OCI-LY7 (cell line): Measurements from ENCODE around the gene DLEU7. TPM values are rescaled to one million over a fixed set of nuclear protein-coding genes. Genes with fewer than 3 reads are reported as not detected.
A peak's percentile ranks its signal among the peaks of the same experiment; 100 is the strongest.

Experiments used
- BruUV-seq: library from RNA; stranded (reverse); fragments of 400-500 nt; replicated peaks from 2 replicates; lab custom pipeline; 2021; lab: Mats Ljungman, UMichigan
- CTCF ChIA-PET: fragments of 300-600 bp; sonication (Branson Sonifier 250); formaldehyde crosslinking; loops from one replicate; lab custom pipeline; 2022; ENCODE audit warnings: antibody characterized with exemption; ENCODE audit not compliant: unreplicated experiment; lab: Charles Lee
- POLR2A ChIA-PET: fragments of 300-600 bp; sonication (Branson Sonifier 250); formaldehyde crosslinking; loops from one replicate; lab custom pipeline; 2022; ENCODE audit warnings: antibody characterized with exemption; lab: Charles Lee
- DNase-seq: peaks from one replicate; pipeline ENCODE4 v3.0.0-alpha.2; 2015; ENCODE audit warnings: low spot score
- H2AFZ ChIP-seq: fragments of 200-600 bp; sonication (generic), shearing (Covaris generic); 2 replicates; pipeline ENCODE4 v1.6.1; 2014; ENCODE audit warnings: mild to moderate bottlenecking, antibody characterized with exemption, low read length, moderate library complexity
- H3K27ac ChIP-seq: fragments of 200-600 bp; sonication (generic); 2 replicates; pipeline ENCODE4 v1.5.1; 2014; ENCODE audit warnings: mixed run types, low read depth, mild to moderate bottlenecking, moderate library complexity, low read length, inconsistent platforms; ENCODE audit not compliant: poor library complexity, severe bottlenecking
- H3K36me3 ChIP-seq: fragments of 200-600 bp; sonication (generic); 2 replicates; pipeline ENCODE4 v1.6.1; 2014; ENCODE audit warnings: mild to moderate bottlenecking, antibody characterized with exemption, low read length, moderate library complexity, mixed read lengths; ENCODE audit not compliant: insufficient read depth
- H3K4me1 ChIP-seq: fragments of 200-600 bp; sonication (generic); 2 replicates; pipeline ENCODE4 v1.5.1; 2014; ENCODE audit warnings: mild to moderate bottlenecking, low read length; ENCODE audit not compliant: insufficient read depth, poor library complexity, severe bottlenecking
- H3K4me2 ChIP-seq: fragments of 200-600 bp; sonication (generic); 2 replicates; pipeline ENCODE4 v1.6.1; 2014; ENCODE audit warnings: mild to moderate bottlenecking, low read length
- H3K4me3 ChIP-seq: fragments of 200-600 bp; sonication (generic); 2 replicates; pipeline ENCODE4 v1.5.1; 2014; ENCODE audit warnings: mild to moderate bottlenecking, low read depth, low read length; ENCODE audit not compliant: poor library complexity, severe bottlenecking
- H3K79me2 ChIP-seq: fragments of 200-600 bp; sonication (generic); 2 replicates; pipeline ENCODE4 v1.6.1; 2016; ENCODE audit warnings: low read depth, mild to moderate bottlenecking, low read length, moderate library complexity, mixed read lengths; ENCODE audit not compliant: insufficient read depth
- H3K9me2 ChIP-seq: fragments of 200-600 bp; sonication (generic); 2 replicates; pipeline ENCODE4 v1.6.1; 2016; ENCODE audit warnings: mild to moderate bottlenecking, low read length, mixed read lengths; ENCODE audit not compliant: insufficient read depth
- H3K9me3 ChIP-seq: fragments of 200-600 bp; sonication (generic); 2 replicates; pipeline ENCODE4 v1.6.1; 2014; ENCODE audit warnings: mild to moderate bottlenecking, mixed run types, low read length, mixed read lengths
- H4K20me1 ChIP-seq: fragments of 200-600 bp; sonication (generic); 2 replicates; pipeline ENCODE4 v1.6.1; 2014; ENCODE audit warnings: mild to moderate bottlenecking, antibody characterized with exemption, low read length, moderate library complexity, mixed read lengths; ENCODE audit not compliant: insufficient read depth
- EZH2phosphoT487 ChIP-seq: fragments of 200-600 bp; sonication (generic); IDR thresholded peaks from 2 replicates; pipeline ENCODE4 v1.6.1; 2018; ENCODE audit warnings: low read depth, borderline replicate concordance, mild to moderate bottlenecking, mixed run types, antibody characterized with exemption, low read length, moderate library complexity, mixed read lengths
- intact Hi-C: fragments of 100-400 bp; cut with micrococcal nuclease; formaldehyde crosslinking; loops from one replicate; pipeline ENCODE4 v1.10.0; 2022; ENCODE audit not compliant: unreplicated experiment
- total RNA-seq, 2 experiments: library from RNA; depleted of rRNA in 1 of 2; stranded (reverse); fragments of >200 nt in 1 of 2; shearing (Covaris generic) in 1 of 2; gene quantifications; 2 replicates each; pipeline ENCODE4 v1.2.3, GENCODE V29; 2014 to 2022
- TF ChIP-seq, protein P1 (sequence below): fragments of 200-600 bp; sonication (generic); conservative IDR thresholded peaks from 2 replicates; pipeline ENCODE4 v1.5.1; 2014; ENCODE audit warnings: mild to moderate bottlenecking, antibody characterized with exemption, low read length, moderate library complexity, mixed read lengths

The DLEU7 gene
- total RNA-seq, 2 experiments from 2014 or later: not detected

- no peak overlapping the region for H3K27ac ChIP-seq
- no peaks in the 10 kb centered on the region for H3K36me3 ChIP-seq
- no peaks in the 10 kb centered on the region for H3K9me2 ChIP-seq
- no peaks in the 10 kb centered on the region for H4K20me1 ChIP-seq
- no peak for DNase-seq
- no peaks in the 10 kb centered on the region for H3K79me2 ChIP-seq
- TF ChIP-seq EZH2phosphoT487: no peak
- TF ChIP-seq, protein P1, sequence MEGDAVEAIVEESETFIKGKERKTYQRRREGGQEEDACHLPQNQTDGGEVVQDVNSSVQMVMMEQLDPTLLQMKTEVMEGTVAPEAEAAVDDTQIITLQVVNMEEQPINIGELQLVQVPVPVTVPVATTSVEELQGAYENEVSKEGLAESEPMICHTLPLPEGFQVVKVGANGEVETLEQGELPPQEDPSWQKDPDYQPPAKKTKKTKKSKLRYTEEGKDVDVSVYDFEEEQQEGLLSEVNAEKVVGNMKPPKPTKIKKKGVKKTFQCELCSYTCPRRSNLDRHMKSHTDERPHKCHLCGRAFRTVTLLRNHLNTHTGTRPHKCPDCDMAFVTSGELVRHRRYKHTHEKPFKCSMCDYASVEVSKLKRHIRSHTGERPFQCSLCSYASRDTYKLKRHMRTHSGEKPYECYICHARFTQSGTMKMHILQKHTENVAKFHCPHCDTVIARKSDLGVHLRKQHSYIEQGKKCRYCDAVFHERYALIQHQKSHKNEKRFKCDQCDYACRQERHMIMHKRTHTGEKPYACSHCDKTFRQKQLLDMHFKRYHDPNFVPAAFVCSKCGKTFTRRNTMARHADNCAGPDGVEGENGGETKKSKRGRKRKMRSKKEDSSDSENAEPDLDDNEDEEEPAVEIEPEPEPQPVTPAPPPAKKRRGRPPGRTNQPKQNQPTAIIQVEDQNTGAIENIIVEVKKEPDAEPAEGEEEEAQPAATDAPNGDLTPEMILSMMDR: no peak
- H3K4me2 ChIP-seq: no peak overlapping the region
- no peak overlapping the region for H2AFZ ChIP-seq
- intact Hi-C loops: no loop called here
- POLR2A ChIA-PET: interaction anchor here (0.6 to 2.2 kb wide), 7 partner anchors 9 to 69 kb away, joined by 3 to 5 read pairs (median 3); no protein-coding TSS in a partner anchor
- CTCF ChIA-PET: no interaction called here
- no peaks in the 10 kb centered on the region for H3K9me3 ChIP-seq
- BruUV-seq: no TSS peak
- no peaks in the 10 kb centered on the region for H3K4me1 ChIP-seq
- H3K4me3 ChIP-seq: no peak overlapping the region
These were observed 17.5 kb downstream of the DLEU7 start for GRCh38 chr13:50826035-50826434.

DNA sequence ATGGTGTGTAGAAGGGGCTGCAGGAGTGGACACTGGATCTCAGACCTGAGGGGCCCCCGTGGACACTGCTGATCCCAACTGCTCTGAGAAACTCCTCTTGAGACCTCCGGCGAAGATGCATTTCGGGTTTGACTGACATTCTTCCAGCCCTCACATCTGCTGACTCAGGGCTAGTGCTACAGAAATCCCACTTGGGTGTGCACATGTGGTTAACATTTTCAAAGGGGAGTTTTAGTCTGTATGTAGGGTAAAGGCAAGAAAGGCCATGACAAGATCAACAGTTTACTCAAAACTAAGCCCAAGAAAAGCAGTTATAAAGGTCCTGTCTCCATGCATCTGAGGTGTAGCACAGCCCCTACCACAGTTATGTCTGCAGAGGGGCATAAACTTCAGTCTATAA is 31.2 kb downstream of the DLEU7 start:
- H3K36me3 ChIP-seq: no peaks in the 10 kb centered on the region
- H3K4me1 ChIP-seq: peaks cover 29% of the 10 kb centered on the region
- no peak overlapping the region for H3K4me2 ChIP-seq
- CTCF ChIA-PET: interaction anchor here (2.0 kb wide), 1 partner anchor 81 kb away, joined by 5 read pairs; no protein-coding TSS in a partner anchor
- no peak overlapping the region for H3K4me3 ChIP-seq
- no peak overlapping the region for H2AFZ ChIP-seq
- intact Hi-C loops: no loop called here
- H3K79me2 ChIP-seq: no peaks in the 10 kb centered on the region
- POLR2A ChIA-PET: interaction anchor here (0.8 to 4.4 kb wide), 8 partner anchors 10 to 226 kb away, joined by 3 to 37 read pairs (median 4); no protein-coding TSS in a partner anchor
- DNase-seq: no peak
- BruUV-seq: no TSS peak
- H3K27ac ChIP-seq: no peak overlapping the region
- H3K9me3 ChIP-seq: no peaks in the 10 kb centered on the region
- H4K20me1 ChIP-seq: no peaks in the 10 kb centered on the region
- no peak for TF ChIP-seq EZH2phosphoT487
- TF ChIP-seq, protein P1: no peak
- no peaks in the 10 kb centered on the region for H3K9me2 ChIP-seq

DNA sequence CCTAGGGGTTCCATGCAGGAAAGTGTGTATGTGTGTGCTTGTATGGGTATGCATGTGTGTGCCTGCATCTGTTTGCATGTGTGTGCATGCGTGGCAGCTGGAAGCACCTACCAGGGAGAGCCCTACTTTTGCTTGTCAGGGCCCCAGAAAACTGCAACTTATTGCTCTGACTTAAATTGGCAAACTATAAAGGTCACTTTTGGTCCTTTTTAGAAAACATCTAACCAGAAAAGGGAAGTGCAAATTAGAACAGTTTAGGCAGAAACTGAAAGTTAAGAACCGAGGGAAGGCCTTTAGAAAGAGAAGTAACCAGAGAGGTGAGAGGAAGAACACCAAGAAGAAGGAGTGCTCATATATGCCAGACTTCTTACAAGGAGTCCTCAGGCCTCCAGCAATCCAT is 32.5 kb downstream of the DLEU7 start:
- peak overlapping the region; percentile 50 for H3K4me3 ChIP-seq
- POLR2A ChIA-PET: interaction anchor here (0.7 to 4.4 kb wide), 13 partner anchors 11 to 354 kb away, joined by 3 to 37 read pairs (median 6); partner anchors contain the start of gene RNASEH2B
- peak; percentile 85 for DNase-seq

More for the DNA sequence above, 32.5 kb downstream of the DLEU7 start:
- H3K27ac ChIP-seq: peak overlapping the region; percentile 70
- BruUV-seq: no TSS peak
- H3K9me2 ChIP-seq: no peaks in the 10 kb centered on the region
- H3K36me3 ChIP-seq: no peaks in the 10 kb centered on the region
- peaks cover 3% of the 10 kb centered on the region; the same call in 1 of the 2 replicates for H3K9me3 ChIP-seq
- CTCF ChIA-PET: interaction anchor here (2.0 kb wide), 1 partner anchor 82 kb away, joined by 5 read pairs; no protein-coding TSS in a partner anchor
- peak overlapping the region; percentile 35; the same call in 1 of the 2 replicates for H2AFZ ChIP-seq
- no peaks in the 10 kb centered on the region for H3K79me2 ChIP-seq
- TF ChIP-seq, protein P1: no peak
- TF ChIP-seq EZH2phosphoT487: no peak
- peaks cover 29% of the 10 kb centered on the region for H3K4me1 ChIP-seq
- H4K20me1 ChIP-seq: no peaks in the 10 kb centered on the region
- H3K4me2 ChIP-seq: peak overlapping the region; percentile 81
- intact Hi-C loops: loop anchor here (2.0 kb wide), 2 partner anchors 82 to 102 kb away; no protein-coding TSS in a partner anchor
